HCT116 (cell line): ENCODE measurements around the gene RREB1.

Experiments used
- CEBPB ChIP-seq: IDR thresholded peaks from 2 replicates; pipeline ENCODE4 v1.6.1; 2012; ENCODE audit warnings: low read depth
- CTCF ChIP-seq, 3 experiments: fragments of 200-600 bp in 1 of 3; sonication (generic) in 1 of 3; IDR thresholded peaks in 2 of 3; conservative IDR thresholded peaks in 1 of 3; 2 replicates each; pipeline ENCODE4 v1.5.1; 2012 to 2017; ENCODE audit warnings: low read depth in 2 of 3, low read length in 2 of 3, antibody characterized with exemption in 1 of 3, borderline replicate concordance in 1 of 3, control low read depth in 1 of 3, mild to moderate bottlenecking in 1 of 3, mixed read lengths in 1 of 3, mixed run types in 1 of 3, moderate library complexity in 1 of 3; ENCODE audit not compliant: insufficient read depth in 1 of 3
- EZH2phosphoT487 ChIP-seq: fragments of 200-600 bp; IDR thresholded peaks from 2 replicates; pipeline ENCODE4 v1.6.1; 2018; ENCODE audit warnings: antibody characterized with exemption, borderline replicate concordance
- FOSL1 ChIP-seq: IDR thresholded peaks from 2 replicates; pipeline ENCODE4 v1.6.1; 2012; ENCODE audit warnings: low read depth
- POLR2A ChIP-seq: IDR thresholded peaks from 2 replicates; pipeline ENCODE4 v1.7.0; 2011; ENCODE audit warnings: borderline replicate concordance; ENCODE audit not compliant: insufficient read depth, insufficient read length; ENCODE audit errors: extremely low read depth
- POLR2AphosphoS5 ChIP-seq: IDR thresholded peaks from 2 replicates; pipeline ENCODE4 v1.6.1; 2011; ENCODE audit warnings: mild to moderate bottlenecking, low read depth, low read length, moderate library complexity
- SIN3A ChIP-seq: IDR thresholded peaks from 2 replicates; pipeline ENCODE4 v1.6.1; 2012; ENCODE audit warnings: low read depth
- ZNF274 ChIP-seq: fragments of 200-500 bp; sonication (Bioruptor generic); IDR thresholded peaks from 2 replicates; pipeline ENCODE4 v1.6.1; 2014; ENCODE audit warnings: mild to moderate bottlenecking, low read depth, low read length, inconsistent platforms
- TF ChIP-seq, protein P1 (sequence below): IDR thresholded peaks from 2 replicates; pipeline ENCODE4 v1.6.1; 2012; ENCODE audit warnings: low read depth

DNA sequence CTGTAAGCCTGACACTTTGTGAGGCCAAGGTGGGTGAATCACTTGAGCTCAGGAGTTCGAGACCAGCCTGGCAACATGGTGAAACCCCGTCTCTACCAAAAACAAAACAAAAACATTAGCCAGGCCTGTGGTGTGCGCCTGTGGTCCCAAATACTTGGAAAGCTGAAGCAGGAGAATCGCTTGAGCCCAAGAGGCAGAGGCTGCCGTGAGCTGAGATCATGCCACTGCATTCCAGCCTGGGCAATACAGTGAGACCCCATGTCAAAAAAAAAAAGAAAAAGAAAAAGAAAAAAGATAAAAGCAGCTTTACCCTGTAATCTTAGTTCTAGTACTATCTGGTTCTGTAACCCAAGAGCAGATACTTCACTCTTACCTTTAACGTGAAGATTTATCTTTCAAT is 177.7 kb downstream of the RREB1 start:
- TF ChIP-seq ZNF274 (no peak), CEBPB (no peak), CTCF (IDR thresholded peaks at IDR 0.05 in 2 of 3, conservative IDR thresholded peaks at IDR 0.05 in 1 of 3; ENCODE audit: borderline replicate concordance in 1 of 3, insufficient read depth in 1 of 3, low read depth in 2 of 3, low read length in 2 of 3) (no peak), POLR2AphosphoS5 (no peak), SIN3A (no peak), EZH2phosphoT487 (no peak), POLR2A (no peak), FOSL1 (no peak)
- TF ChIP-seq, protein P1, sequence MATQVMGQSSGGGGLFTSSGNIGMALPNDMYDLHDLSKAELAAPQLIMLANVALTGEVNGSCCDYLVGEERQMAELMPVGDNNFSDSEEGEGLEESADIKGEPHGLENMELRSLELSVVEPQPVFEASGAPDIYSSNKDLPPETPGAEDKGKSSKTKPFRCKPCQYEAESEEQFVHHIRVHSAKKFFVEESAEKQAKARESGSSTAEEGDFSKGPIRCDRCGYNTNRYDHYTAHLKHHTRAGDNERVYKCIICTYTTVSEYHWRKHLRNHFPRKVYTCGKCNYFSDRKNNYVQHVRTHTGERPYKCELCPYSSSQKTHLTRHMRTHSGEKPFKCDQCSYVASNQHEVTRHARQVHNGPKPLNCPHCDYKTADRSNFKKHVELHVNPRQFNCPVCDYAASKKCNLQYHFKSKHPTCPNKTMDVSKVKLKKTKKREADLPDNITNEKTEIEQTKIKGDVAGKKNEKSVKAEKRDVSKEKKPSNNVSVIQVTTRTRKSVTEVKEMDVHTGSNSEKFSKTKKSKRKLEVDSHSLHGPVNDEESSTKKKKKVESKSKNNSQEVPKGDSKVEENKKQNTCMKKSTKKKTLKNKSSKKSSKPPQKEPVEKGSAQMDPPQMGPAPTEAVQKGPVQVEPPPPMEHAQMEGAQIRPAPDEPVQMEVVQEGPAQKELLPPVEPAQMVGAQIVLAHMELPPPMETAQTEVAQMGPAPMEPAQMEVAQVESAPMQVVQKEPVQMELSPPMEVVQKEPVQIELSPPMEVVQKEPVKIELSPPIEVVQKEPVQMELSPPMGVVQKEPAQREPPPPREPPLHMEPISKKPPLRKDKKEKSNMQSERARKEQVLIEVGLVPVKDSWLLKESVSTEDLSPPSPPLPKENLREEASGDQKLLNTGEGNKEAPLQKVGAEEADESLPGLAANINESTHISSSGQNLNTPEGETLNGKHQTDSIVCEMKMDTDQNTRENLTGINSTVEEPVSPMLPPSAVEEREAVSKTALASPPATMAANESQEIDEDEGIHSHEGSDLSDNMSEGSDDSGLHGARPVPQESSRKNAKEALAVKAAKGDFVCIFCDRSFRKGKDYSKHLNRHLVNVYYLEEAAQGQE, result no peak
